Muscle of back (tissue), 11 donors: ENCODE data around the gene HOXA3. TPM values are rescaled to one million over a fixed set of nuclear protein-coding genes. Genes with fewer than 3 reads are reported as not detected.

ENCODE experiments used
- DNase-seq, 3 donors: peaks; one replicate each; pipeline versions ENCODE4 v3.0.0 to v3.0.0-alpha.2; 2013
- polyA plus RNA-seq, 10 donors: library from polyadenylated mRNA; unstranded; fragments of 120-200 nt; gene quantifications; one replicate each; pipeline ENCODE4 v1.2.1, GENCODE V29; 2013; ENCODE audit not compliant: insufficient read length in 10 of 10

The HOXA3 gene
- polyA plus RNA-seq, 10 donors, result 7.1 to 20.2 (median 13.8) TPM

DNA sequence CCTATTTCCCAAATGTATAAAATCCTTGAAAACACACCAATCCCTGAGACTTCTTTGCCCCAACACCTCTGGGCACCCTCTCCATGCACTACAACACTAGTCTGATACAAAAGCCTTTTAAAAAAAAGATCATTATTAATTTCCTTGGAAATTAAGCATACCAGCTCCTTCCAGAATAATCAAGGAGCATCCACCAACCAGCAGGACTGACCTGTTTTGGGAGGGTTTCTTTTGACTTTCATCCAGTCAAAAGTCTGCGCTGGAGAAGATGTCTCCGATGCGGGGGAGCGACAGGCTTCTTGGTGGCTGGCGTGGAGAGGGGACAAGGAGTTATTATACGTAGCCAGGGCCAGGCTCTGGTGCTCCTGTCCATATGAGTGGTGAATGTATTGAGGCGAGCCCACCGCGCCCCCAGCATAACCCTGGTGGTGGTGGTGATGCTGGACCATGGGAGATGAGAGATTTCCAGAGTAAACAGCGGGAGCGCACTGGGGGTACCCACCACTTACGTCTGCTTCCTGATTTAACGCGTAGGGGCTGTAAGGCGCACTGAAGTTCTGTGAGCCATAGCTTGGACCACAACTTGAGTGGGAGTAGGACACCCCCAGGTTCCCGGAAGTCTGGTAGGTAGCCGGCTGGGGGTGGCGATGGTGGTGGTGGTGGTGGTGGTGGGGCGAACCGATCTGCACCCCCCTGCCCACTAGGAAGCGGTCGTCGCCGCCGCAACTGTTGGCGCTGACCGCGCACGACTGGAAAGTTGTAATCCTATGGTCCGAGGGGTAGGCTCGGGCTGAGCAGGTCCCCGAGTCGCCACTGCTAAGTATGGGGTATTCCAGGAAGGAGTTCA, 57.1 kb downstream of the HOXA3 start:
- no peak for DNase-seq

DNA sequence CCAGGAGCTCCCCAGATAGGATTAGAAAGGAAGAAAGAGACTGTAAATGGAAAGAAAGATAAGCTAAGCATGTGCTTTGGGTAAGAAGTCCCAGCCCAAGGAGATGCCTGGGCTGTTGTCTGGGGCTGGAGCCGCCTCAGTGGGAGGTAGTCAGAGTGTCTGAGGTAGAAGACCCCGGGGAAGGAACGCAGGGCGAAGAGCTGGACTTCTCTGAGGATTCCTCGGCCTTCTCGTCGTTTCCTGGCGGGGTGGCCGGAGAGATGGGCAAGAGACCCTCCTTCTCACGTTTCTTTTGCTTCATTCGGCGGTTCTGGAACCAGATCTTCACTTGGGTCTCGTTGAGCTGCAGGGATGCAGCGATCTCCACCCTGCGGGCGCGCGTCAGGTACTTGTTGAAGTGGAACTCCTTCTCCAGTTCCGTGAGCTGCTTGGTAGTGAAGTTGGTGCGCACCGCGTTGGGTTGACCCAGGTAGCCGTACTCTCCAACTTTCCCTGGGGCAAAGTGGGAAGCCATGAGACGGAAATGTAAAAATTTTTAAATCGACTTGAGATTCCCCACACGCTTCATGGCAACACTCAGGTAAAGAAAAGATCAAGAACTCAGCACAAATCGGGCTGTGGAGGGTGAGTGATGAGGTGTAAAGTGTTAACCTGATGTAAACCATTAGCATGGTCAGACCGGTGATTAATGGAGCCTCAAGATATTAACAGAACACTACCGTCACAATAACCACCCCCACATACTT, 57.9 kb downstream of the HOXA3 start:
- peak in 1 of 3 donors; percentile 3 for DNase-seq

DNA sequence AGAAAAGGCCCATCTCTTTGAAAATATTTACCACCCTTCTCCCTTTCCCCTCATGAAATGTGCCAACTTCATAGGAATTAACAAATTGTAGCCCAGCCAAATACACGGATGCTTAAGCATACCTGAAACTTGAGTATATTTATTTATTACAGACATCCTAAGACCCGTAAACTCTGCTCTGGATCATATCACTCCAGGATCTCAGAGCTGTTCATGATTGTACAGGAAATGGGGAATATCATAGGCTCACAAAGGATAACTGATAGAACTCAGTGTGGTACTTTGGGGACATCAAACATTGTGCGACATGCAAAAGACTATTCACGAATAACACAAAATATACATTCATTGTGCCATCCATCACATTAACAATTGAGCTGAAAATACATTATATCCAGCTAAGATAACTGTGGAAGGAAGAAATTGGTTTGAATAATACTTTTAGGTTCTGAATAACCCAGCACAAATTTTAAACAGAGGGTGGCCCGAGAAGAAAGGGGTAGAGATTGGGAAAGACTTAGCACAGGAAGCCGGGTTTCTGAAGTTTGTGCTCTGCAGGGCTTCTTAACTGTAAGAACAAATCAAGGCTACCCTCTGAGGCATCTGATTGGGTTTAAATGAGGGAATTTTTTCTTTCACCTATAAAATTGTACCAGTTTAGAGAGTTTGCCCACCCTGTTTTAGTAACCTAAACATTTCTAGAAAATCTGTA, 59.0 kb downstream of the HOXA3 start:
- DNase-seq, result no peak

DNA sequence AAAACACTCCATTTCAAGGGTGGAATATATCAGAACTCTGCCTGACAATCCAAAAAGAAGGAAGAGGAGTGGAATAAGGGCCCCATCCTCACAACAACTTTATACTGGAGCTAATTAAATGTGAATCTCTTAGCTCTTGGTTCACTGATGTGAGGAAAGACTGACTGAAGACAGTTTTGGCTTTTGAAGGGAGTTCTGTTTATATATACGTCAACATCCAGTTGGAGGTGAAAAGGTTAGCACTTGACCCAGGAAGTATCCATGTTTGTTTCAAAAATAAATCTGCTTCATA, 59.6 kb downstream of the HOXA3 start:
- DNase-seq, result no peak

DNA sequence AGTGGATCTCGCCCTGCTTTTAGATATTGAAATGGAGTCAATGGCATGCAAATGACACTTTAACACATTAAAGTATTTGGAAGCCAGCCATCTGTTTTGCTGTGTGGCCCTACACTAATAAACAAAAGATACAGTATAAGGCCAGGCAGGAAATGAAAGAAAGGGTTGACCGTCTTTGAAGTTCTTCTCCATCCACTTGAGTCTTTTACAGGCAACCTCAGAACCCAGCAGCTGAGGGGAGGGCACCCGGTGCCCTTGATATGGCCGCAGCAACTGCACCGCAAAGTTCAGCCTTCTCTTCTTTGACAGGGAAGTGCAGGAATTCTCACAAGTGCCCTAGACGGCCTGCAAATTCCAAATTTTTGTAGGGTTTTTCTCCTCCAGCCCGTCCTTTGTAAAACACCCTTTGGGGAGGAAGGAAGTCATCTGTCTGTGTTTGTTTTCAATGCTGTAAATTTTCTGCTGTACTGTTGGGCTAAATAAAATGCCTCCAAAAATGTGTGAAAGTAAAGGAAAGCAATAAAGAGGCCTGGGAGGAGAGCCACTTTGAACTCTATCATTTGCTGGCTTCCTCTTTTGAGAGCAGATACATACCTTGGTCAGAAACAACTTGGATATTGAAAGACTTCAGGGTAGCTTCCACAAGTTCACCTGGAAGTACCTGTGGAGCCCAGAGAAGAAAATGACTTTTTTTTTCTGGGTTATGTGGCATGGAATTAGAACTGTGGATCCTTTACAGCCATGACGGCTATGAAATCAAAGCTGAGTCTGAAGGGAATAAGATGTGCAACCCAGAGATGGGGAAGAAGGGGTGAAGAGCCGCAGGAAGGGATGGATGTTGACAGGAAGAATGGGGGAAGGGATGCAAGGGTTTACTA, 60.2 kb downstream of the HOXA3 start:
- no peak for DNase-seq

DNA sequence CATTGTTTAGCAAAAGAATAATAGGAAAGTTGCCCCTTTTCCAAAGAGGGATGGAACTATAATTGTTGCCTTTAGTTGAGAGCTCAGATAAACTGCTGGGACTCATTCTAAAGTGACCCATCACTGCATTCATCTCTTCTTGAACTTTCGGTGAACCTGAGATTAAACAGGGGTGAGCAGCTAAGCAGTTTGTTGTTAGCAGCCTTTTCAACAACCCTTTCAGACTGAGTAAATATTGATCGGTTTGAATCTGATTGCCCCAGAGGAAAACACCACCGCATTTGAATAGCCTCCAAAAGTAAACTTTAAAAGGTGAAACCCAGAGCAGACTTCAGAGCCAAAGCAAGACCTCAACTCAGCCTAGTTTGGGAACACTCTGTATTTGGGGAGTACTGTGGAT, 61.3 kb downstream of the HOXA3 start:
- peak in 1 of 3 donors; percentile 7 for DNase-seq

DNA sequence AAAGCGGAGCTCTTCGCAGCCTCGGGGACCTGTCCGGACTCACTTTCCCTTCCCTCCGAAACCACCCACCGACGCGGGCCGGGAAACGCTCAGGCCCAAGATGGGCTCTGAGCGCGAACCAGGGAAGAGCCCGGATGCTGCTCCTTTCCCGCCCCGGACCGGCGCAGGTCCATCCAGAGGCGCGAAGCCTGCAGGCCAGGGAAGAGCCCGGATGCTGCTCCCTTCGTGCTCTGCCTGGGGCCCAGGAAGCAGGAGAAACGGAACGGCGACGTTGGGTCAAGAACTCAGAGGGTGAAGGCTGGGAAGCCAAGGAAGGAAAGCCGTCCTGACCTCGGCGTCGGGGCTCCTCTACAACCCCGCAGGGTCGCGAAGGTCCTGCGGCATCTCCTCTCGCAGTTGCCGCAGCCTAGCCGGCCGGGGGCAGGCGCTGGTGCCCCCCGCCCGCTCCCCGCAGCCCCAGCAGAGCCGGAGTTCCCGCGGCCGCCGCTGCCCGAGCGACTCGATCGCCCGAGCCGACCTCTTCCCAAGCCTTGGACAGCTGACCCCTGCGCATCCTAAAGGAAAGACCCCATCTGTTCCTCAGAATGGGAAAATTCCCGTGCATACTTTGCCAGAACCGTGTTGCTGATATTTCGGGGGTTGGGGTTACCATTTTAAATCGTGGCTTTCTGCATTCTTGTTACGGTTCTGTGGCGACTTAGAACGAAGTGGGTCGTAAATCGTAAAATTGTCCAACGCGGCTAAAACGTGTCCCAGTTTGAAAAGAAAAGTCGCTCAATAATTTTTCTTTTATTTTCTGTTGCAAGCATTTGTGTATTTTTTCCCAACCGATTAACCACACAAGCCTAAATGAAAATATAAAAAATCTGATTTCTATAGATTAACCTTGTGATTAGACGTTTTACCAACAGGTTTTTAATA, 64.1 kb downstream of the HOXA3 start:
- peak in 1 of 3 donors; percentile 64 for DNase-seq

DNA sequence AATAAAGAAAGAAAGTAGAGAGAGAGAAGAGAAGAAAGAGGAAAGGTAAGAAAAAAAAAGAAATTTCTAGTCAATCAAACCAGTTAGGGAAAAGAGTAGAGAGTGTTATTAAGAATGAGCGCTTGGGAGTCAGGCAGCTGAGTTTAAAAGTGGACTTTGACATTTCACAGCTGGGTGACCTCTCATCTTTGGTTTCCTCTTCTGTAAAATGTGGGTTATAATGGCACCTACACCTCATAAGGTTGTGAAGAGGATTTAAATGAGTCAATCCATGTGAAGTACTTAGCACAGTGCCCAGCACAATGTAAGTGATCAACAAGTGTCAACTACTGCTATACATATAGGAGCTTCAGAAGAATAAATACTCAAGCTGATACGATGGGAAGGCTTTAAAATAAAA, 68.7 kb downstream of the HOXA3 start:
- no peak for DNase-seq

DNA sequence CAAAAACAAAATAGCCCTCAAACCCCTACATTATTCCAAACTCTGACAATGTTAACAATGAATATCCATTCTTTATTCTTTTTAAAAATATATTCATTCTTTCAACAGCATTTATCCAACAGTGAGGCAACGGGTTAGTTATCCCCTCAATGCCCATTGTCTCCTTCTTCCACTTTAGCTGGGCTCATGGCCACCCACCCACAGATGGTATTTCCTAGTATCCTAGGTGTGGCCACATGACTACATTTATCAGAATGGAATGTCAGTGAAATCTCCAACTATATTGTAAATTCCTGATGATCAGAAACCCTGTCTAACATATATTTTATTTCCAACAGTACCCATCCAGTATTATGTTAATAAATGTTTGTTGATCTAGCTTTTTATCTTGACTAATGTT, 70.2 kb downstream of the HOXA3 start:
- DNase-seq, result no peak

DNA sequence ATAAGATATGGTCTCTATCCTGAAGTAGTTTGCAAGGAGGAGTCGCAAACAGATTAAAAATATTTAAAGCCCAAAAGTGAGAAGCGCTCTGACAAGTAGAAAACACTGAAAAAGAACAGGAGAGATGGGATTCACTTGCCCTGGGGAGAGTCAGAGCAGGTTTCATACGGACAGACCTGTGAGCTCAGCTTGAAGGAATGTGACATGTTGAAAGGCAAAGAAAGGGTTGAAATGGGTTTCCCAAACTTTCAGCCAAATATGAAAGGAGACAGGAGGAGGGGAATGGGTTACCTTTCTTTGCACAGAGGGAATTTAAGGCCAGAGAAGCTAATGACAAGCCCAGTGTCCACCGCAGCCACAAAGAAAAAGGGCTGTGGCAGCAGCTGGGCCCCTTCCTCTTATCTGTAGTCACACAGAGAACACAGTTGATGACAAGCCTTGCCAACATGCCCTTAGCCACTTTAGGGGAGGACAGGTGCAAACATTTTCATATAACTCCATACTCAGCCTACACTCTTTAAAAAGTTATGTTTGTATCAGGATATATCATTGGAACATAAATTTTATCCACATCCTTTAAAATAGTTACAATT, 71.4 kb downstream of the HOXA3 start:
- DNase-seq, result no peak

DNA sequence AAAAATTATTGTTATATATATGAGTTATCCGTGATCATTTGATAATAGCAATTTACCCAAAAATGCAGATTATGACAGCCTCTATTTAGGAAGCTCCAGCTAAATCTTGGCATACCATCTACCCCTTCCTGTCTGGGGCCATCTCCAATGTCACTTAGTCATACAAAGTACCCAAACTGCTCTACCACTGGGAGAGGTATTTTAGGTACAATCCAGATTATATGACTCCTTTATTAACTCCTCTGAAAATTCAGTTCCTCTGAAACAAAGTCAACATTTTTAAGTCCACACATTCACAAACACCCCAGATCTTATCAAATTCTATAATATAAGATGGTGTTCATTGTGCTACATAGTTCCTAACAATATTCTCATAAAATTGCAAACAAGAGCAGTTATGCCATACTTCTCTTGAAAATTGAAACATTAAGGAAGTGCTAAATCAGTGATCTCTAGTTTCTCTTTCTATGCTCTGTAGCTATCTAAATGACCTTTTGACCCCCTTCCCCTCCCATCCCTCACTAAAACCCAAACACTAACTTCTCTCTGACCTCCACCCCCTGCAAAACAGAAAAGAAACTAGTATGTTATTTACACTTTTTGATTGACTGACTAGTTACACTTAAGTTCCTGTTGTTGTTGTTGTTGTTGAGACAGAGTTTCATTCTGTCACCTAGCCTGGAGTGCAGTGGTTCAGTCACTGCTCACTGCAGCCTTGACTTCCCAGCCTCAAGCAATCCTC, 73.0 kb downstream of the HOXA3 start:
- no peak for DNase-seq

DNA sequence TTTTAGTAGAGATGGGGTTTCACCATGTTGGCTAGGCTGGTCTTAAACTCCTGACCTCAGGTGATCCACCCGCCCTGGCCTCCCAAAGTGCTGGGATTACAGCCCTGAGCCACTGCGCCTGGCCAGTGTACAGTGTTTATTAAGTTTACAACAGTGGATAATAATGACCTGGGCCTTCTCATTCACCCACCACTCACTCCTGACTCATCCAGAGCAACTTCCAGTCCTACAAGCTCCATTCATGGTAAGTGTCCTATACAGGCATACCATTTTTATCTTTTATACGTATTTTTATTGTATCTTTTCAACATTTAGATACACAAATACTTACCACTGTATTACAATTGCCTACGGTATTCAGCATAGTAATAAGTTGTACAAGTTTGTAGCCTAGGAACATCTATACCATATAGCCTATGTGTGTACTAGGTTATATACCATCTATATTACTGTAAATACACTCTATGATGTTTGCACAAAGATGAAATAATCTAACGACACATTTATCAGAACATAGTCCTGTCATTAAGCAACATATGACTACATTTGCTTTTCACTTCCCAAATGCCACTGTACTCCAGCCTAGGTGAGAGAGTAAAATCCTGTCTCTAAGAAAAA, 73.7 kb downstream of the HOXA3 start:
- no peak for DNase-seq

DNA sequence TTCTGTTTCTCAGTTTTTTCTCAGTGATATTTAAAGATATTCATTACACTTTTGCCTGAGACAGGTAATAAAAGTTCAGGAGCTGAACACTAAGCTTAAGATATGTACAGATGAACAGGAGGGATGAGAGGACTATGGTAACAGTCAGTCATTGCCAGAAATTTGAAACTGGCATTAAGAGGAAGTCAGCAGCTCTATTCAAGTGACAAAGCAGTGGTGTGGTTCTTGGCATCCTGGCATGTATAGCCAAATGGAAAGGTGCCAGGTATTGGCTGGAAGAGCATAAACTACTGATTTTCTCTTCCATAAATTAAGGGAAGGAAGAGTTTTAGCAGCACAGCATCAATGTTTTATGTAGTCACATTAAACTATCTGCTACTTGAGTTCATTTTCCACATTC, 79.3 kb downstream of the HOXA3 start:
- no peak for DNase-seq

DNA sequence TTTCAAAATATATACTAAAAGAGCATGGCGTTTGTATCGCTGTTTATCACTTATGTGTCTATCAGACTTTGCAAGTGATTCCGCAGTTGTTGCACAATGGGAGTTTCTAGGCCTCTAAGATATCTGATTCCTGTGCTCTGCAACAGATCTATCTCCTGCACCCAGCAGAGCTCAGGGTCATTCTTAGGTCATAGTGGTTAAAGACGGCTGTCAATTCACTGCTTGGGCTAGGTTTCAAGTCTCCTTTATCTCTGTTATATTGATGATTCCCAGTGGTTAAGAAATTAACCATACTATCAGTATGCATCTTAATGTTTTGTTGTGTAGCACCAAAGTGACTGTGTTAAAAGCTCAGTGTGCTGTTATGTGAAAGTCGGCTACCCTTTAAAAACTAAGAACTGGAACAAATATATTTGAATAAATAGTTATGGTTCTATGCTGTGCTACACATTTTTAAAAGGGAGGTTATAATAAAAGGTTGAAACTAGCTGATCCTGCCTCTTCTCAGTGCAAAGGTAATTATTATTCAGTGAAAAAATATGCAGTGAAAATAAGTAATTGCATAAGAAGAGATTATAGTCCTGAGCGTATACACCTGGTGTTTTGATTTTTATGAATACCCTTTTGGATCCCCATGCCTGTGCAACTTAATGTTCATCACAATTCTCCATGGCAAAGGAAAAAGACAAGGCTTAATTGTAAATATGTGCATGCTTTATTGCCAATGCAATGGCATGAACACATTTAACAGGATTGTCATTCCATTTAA, 80.6 kb downstream of the HOXA3 start:
- no peak for DNase-seq

DNA sequence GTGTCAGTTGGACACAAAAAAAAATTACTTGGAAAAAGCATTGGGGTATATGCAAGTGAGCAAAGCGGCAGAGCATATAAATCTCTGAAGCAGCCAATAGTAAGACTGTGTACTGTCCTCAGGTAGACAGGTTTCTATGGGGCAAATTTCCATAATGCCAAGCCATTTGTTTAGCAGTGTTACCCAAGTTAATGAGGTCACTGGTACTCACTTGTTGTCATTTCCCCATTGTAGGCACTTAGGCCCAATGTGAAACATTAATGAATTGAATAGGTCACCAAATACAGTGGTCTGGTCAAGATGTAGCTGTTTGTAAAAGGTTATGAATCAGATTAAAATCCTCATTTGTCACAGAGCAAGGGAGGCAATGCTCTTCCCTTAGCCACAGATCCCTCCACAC, 84.1 kb downstream of the HOXA3 start:
- no peak for DNase-seq

DNA sequence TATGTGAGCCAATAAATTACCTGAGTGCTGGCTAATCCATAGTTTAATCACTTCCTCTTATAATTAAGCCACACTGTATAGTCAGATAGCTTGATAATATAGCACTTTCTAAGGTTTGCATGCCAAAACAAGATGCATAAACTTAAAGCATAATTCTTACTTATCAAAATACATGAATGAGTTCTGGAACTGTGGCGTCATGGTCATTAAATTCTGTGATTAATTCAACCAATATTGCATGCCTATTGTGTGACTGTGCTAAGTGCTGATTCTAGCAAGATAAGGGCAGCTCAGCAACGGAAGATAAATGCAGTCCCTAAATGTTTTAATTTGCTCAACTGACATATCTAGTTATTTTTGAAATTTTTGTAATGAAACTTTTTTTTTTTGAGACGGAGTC, 86.2 kb downstream of the HOXA3 start:
- no peak for DNase-seq

DNA sequence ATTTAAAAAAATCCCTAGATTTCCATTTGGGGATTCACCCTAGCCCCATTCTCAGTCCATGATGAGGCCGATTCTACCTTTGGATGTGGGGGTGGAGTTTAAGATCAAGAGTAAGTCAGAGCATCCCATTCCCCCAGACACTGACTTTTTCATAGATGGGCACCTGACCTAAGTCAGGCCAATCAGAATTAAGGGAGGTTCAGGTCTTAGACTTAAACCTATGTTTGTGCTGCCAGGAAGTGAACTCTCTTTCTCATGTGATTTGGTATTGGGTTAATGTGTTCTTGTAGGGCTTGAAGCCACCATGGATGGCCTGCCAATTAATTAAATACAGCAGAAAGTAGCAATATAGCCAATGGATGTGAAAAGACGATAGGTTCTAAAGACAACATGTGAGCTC, 86.7 kb downstream of the HOXA3 start:
- no peak for DNase-seq

DNA sequence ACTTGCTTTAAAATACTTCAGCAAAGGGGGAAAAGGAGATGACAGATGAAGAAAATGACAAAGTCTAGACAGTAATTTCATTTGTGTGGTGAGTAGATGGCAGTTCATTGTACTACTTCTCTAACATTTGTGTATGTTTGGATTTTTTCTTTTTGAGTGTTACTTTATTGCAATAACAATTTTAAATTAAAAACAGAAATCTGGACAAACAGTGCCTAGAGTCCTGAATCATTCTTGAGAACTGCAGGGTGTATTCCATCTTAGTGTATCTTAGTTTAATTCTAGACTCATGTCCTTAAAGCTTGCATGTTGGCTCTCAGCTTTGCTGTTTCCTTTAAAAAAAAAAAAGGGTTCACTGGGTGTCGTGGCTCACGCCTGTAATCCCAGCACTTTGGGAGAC, 87.7 kb downstream of the HOXA3 start:
- no peak for DNase-seq
